HepG2 (cell line): ENCODE results near the gene KCNJ4. TPM values are rescaled to one million over a fixed set of nuclear protein-coding genes. Genes with fewer than 3 reads are reported as not detected.

Experiments
- ELF3 ChIP-seq: IDR thresholded peaks from 2 replicates; pipeline ENCODE4 v1.6.1; 2016; ENCODE audit warnings: missing genetic modification reagents, missing compliant biosample characterization
- HNF4A ChIP-seq: sonication (generic); formaldehyde crosslinking; IDR thresholded peaks from 2 replicates; pipeline ENCODE4 v1.4.0; 2020; ENCODE audit warnings: missing genetic modification reagents
- ISL2 ChIP-seq: sonication (generic); formaldehyde crosslinking; IDR thresholded peaks from 2 replicates; pipeline ENCODE4 v1.5.0; 2020; ENCODE audit warnings: missing genetic modification reagents
- MEIS1 ChIP-seq: sonication (generic); formaldehyde crosslinking; IDR thresholded peaks from 2 replicates; pipeline ENCODE4 v1.9.0; 2021; ENCODE audit warnings: mild to moderate bottlenecking, missing genetic modification reagents, moderate library complexity, borderline replicate concordance
- NR2F2 ChIP-seq: IDR thresholded peaks from 2 replicates; pipeline ENCODE4 v1.6.1; 2012; ENCODE audit warnings: low read depth, inconsistent platforms, borderline replicate concordance
- POGZ ChIP-seq: sonication (generic); formaldehyde crosslinking; IDR thresholded peaks from 2 replicates; pipeline ENCODE4 v1.4.0; 2020; ENCODE audit warnings: mild to moderate bottlenecking, missing genetic modification reagents
- POLR2A ChIP-seq, 2 experiments: IDR thresholded peaks; 2 replicates each; pipeline ENCODE4 v1.6.1; 2011; ENCODE audit warnings: low read depth in 2 of 2, low read length in 2 of 2, mild to moderate bottlenecking in 1 of 2, moderate library complexity in 1 of 2; ENCODE audit not compliant: insufficient read depth in 1 of 2
- RBM39 ChIP-seq: fragments of 200-400 bp; formaldehyde crosslinking; IDR thresholded peaks from one replicate; pipeline ENCODE4 v1.6.1; 2018; ENCODE audit warnings: antibody characterized with exemption, mild to moderate bottlenecking, low read depth, low read length; ENCODE audit not compliant: poor library complexity, severe bottlenecking
- REPIN1 ChIP-seq: sonication (generic); formaldehyde crosslinking; IDR thresholded peaks from 2 replicates; pipeline ENCODE4 v1.8.0; 2022; ENCODE audit warnings: missing genetic modification reagents, low read depth, mild to moderate bottlenecking, borderline replicate concordance
- YY1 ChIP-seq: IDR thresholded peaks from 2 replicates; pipeline ENCODE4 v1.6.1; 2011; ENCODE audit warnings: low read length, low read depth, moderate library complexity, mild to moderate bottlenecking; ENCODE audit not compliant: insufficient read depth, insufficient replicate concordance
- ZKSCAN8 ChIP-seq: IDR thresholded peaks from 2 replicates; pipeline ENCODE4 v1.6.1; 2016; ENCODE audit warnings: borderline replicate concordance, missing genetic modification reagents, missing compliant biosample characterization
- ZNF136 ChIP-seq: sonication (generic); formaldehyde crosslinking; IDR thresholded peaks from 2 replicates; pipeline ENCODE4 v1.8.1; 2022; ENCODE audit warnings: low read depth, mild to moderate bottlenecking, moderate library complexity, missing genetic modification reagents
- ZNF20 ChIP-seq: sonication (generic); formaldehyde crosslinking; IDR thresholded peaks from 2 replicates; pipeline ENCODE4 v1.4.0; 2020; ENCODE audit warnings: mild to moderate bottlenecking, moderate library complexity, missing genetic modification reagents
- ZNF205 ChIP-seq: IDR thresholded peaks from 2 replicates; pipeline ENCODE4 v1.6.1; 2018; ENCODE audit warnings: missing biosample characterization, missing genetic modification reagents
- ZNF232 ChIP-seq: sonication (generic); formaldehyde crosslinking; IDR thresholded peaks from 2 replicates; pipeline ENCODE4 v1.4.0; 2020; ENCODE audit warnings: missing genetic modification reagents, borderline replicate concordance
- ZNF317 ChIP-seq: sonication (generic); formaldehyde crosslinking; IDR thresholded peaks from 2 replicates; pipeline ENCODE4 v1.5.0; 2020; ENCODE audit warnings: mild to moderate bottlenecking, missing genetic modification reagents
- ZNF501 ChIP-seq: sonication (generic); formaldehyde crosslinking; IDR thresholded peaks from 2 replicates; pipeline ENCODE4 v1.5.1; 2020; ENCODE audit warnings: mild to moderate bottlenecking, moderate library complexity, missing genetic modification reagents
- ZNF614 ChIP-seq: IDR thresholded peaks from 2 replicates; pipeline ENCODE4 v1.6.1; 2018; ENCODE audit warnings: missing biosample characterization, missing genetic modification reagents, inconsistent platforms, borderline replicate concordance
- ZNF75D ChIP-seq: sonication (generic); formaldehyde crosslinking; IDR thresholded peaks from 2 replicates; pipeline ENCODE4 v1.8.1; 2023; ENCODE audit warnings: missing genetic modification reagents, mild to moderate bottlenecking, borderline replicate concordance
- ZNF782 ChIP-seq: sonication (generic); formaldehyde crosslinking; IDR thresholded peaks from 2 replicates; pipeline ENCODE4 v1.4.0; 2020; ENCODE audit warnings: missing genetic modification reagents, mild to moderate bottlenecking, borderline replicate concordance
- polyA plus RNA-seq, 8 experiments: library from polyadenylated mRNA; depleted of rRNA in 3 of 8; stranded (reverse) in 7 of 8; unstranded in 1 of 8; fragments of >200 nt; fragmentation: Illumina TruSeq in 4 of 8; extraction: Trizol in 4 of 8; gene quantifications; 2 replicates each; pipeline versions ENCODE4 v1.2.1 to v1.2.3, GENCODE V29; 2011 to 2016; ENCODE audit warnings: low read depth in 4 of 8, missing spikeins in 1 of 8, mixed read lengths in 1 of 8; ENCODE audit not compliant: insufficient read depth in 1 of 8
- total RNA-seq, 5 experiments: library from RNA; depleted of rRNA; stranded (reverse); fragments of >200 nt; fragmentation: Illumina TruSeq; extraction: Trizol; gene quantifications; 2 replicates each; pipeline ENCODE4 v1.2.3, GENCODE V29; 2016; ENCODE audit warnings: low read depth in 1 of 5
- TF ChIP-seq, protein P1 (sequence below): IDR thresholded peaks from 2 replicates; pipeline ENCODE4 v1.6.1; 2016; ENCODE audit warnings: control low read depth
- TF ChIP-seq, protein P2 (sequence below): sonication (generic); formaldehyde crosslinking; IDR thresholded peaks from 2 replicates; pipeline ENCODE4 v1.9.0; 2022; ENCODE audit warnings: missing genetic modification reagents, mild to moderate bottlenecking, borderline replicate concordance
- TF ChIP-seq, protein P3 (sequence below): sonication (generic); formaldehyde crosslinking; IDR thresholded peaks from 2 replicates; pipeline ENCODE4 v1.4.0; 2020; ENCODE audit warnings: low read depth, mild to moderate bottlenecking, missing genetic modification reagents
- TF ChIP-seq, protein P4 (sequence below): sonication (generic); formaldehyde crosslinking; IDR thresholded peaks from 2 replicates; pipeline ENCODE4 v1.5.0; 2020; ENCODE audit warnings: missing genetic modification reagents, mild to moderate bottlenecking, borderline replicate concordance

The KCNJ4 gene
- total and polyA plus RNA-seq, 2 of the 13 experiments (the other 11 are each of a cell fraction or from before 2014, with no cell fraction given), result not detected

DNA sequence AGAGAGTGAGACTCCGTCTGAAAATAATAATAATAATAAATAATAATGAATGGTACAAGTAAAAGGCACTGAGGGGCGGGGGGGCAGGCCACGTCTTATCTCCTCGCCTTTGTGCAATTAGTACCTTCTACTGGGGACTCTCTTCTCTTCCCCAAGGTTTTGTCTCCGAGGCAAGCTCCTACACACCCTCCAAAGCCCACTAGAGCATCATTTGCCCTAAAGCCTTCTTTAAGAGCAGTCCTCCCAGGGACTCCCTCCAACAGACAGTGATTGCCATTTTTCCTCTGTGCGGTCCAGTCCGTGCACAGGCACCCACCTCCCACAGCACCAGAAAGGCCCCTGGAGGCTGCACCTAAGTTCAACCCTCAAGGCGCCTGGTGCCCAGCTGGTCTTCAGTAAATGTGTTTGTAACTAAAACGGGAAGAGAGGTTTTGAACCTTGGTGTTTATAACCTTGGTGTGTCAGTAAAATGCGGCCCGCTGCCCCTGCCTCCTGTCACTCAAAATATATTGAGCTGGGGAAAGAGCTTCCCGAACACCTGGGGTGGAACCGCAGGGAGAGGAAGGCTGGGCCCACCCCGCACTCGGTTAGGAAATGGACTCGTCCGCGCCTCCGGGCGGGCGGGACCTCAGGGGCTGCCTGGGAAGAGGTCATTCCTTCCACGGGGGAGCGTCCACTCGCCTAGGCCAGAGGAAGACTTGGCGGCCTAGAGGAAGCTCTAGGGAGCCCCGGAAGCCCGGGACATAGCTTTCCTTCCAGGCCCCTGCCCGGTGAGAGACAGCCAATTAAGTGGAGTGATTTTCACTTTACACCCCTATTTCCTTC, 8.2 kb upstream of the KCNJ4 start (continued):
- peak; percentile 40; the same call in 1 of the 2 replicates for TF ChIP-seq ZNF232 (CRISPR knock-in tag)
- no peak for TF ChIP-seq RBM39
- peak; percentile 25; the same call in 1 of the 2 replicates for TF ChIP-seq NR2F2
- TF ChIP-seq, protein P1, sequence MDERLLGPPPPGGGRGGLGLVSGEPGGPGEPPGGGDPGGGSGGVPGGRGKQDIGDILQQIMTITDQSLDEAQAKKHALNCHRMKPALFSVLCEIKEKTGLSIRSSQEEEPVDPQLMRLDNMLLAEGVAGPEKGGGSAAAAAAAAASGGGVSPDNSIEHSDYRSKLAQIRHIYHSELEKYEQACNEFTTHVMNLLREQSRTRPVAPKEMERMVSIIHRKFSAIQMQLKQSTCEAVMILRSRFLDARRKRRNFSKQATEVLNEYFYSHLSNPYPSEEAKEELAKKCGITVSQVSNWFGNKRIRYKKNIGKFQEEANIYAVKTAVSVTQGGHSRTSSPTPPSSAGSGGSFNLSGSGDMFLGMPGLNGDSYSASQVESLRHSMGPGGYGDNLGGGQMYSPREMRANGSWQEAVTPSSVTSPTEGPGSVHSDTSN (CRISPR knock-in tag), result peak; percentile 89
- TF ChIP-seq ZNF205 (CRISPR knock-in tag), result peak; percentile 81
- peak; percentile 58 for TF ChIP-seq YY1
- TF ChIP-seq ZNF75D (CRISPR knock-in tag), result no peak
- no peak; the same call in 1 of the 2 replicates for TF ChIP-seq ZNF20 (CRISPR knock-in tag)
- peak; percentile 58; the same call in 1 of the 2 replicates for TF ChIP-seq REPIN1 (CRISPR knock-in tag)
- TF ChIP-seq ISL2 (CRISPR knock-in tag), result peak; percentile 28; the same call in 1 of the 2 replicates
- TF ChIP-seq ZNF501 (CRISPR knock-in tag), result peak; percentile 77
- TF ChIP-seq ZNF317, result no peak
- TF ChIP-seq, protein P2, sequence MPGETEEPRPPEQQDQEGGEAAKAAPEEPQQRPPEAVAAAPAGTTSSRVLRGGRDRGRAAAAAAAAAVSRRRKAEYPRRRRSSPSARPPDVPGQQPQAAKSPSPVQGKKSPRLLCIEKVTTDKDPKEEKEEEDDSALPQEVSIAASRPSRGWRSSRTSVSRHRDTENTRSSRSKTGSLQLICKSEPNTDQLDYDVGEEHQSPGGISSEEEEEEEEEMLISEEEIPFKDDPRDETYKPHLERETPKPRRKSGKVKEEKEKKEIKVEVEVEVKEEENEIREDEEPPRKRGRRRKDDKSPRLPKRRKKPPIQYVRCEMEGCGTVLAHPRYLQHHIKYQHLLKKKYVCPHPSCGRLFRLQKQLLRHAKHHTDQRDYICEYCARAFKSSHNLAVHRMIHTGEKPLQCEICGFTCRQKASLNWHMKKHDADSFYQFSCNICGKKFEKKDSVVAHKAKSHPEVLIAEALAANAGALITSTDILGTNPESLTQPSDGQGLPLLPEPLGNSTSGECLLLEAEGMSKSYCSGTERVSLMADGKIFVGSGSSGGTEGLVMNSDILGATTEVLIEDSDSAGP, result peak; percentile 62; the same call in 1 of the 2 replicates
- TF ChIP-seq ZNF136 (CRISPR knock-in tag), result peak; percentile 35; the same call in 1 of the 2 replicates
- TF ChIP-seq MEIS1 (CRISPR knock-in tag), result peak; percentile 65; the same call in 1 of the 2 replicates
- TF ChIP-seq, protein P3, sequence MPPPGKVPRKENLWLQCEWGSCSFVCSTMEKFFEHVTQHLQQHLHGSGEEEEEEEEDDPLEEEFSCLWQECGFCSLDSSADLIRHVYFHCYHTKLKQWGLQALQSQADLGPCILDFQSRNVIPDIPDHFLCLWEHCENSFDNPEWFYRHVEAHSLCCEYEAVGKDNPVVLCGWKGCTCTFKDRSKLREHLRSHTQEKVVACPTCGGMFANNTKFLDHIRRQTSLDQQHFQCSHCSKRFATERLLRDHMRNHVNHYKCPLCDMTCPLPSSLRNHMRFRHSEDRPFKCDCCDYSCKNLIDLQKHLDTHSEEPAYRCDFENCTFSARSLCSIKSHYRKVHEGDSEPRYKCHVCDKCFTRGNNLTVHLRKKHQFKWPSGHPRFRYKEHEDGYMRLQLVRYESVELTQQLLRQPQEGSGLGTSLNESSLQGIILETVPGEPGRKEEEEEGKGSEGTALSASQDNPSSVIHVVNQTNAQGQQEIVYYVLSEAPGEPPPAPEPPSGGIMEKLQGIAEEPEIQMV, result 0 out of 2 replicates have a peak, but pooled peaks have one; percentile 36
- TF ChIP-seq ZNF782, result peak; percentile 8; the same call in 1 of the 2 replicates
- peak in 1 of 2 experiments; percentile 68; a peak in 2 of 4 replicates for TF ChIP-seq POLR2A (IDR thresholded peaks at IDR 0.05; ENCODE audit: insufficient read depth in 1 of 2, low read depth in 2 of 2, low read length in 2 of 2)
- TF ChIP-seq, protein P4, sequence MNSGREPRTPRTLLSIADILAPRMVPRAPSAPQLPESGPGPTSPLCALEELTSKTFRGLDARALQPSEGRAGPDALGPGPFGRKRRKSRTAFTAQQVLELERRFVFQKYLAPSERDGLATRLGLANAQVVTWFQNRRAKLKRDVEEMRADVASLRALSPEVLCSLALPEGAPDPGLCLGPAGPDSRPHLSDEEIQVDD (CRISPR knock-in tag), result no peak
- TF ChIP-seq ZKSCAN8 (CRISPR knock-in tag), result peak; percentile 36; the same call in 1 of the 2 replicates
- peak; percentile 37 for TF ChIP-seq HNF4A (CRISPR knock-in tag)
- peak; percentile 59 for TF ChIP-seq POGZ (CRISPR knock-in tag)
- TF ChIP-seq ZNF614 (CRISPR knock-in tag), result peak; percentile 42; the same call in 1 of the 2 replicates
- TF ChIP-seq ELF3, result peak; percentile 45; the same call in 1 of the 2 replicates
